ENCODE data around the gene RAB8A. TPM values are rescaled to one million over a fixed set of nuclear protein-coding genes. Genes with fewer than 3 reads are reported as not detected.
A peak's percentile ranks its signal among the peaks of the same experiment; 100 is the strongest.

RAB8A gene
- total RNA-seq, 2 donors from 2014 or later: 67.7 to 86.0 TPM

- Mint-ChIP-seq H3K36me3 (ENCODE audit: low read depth) (no peaks in the 10 kb centered on the region), H3K9me3 (no peaks in the 10 kb centered on the region), H3K27ac (no peak overlapping the region), H3K4me1 (no peaks in the 10 kb centered on the region), H3K27me3 (ENCODE audit: insufficient read depth) (no peaks in the 10 kb centered on the region), H3K4me3 (no peak overlapping the region)
- 79 to 81% methylated on average over 4 to 6 of the region's 6 CpGs for WGBS, 2 experiments (ENCODE audit: insufficient coverage in 1 of 2, insufficient read length in 1 of 2)
- no peak for DNase-seq
- Histone ChIP-seq H3K27me3 (ENCODE audit: control insufficient read depth, insufficient read depth, low read length, poor library complexity, severe bottlenecking) (no peaks in the 10 kb centered on the region), H3K9ac (ENCODE audit: extremely low read depth, low read length, poor library complexity, severe bottlenecking) (no peak overlapping the region), H3K9me3 (ENCODE audit: control insufficient read depth, low read length) (no peaks in the 10 kb centered on the region), H3K36me3 (ENCODE audit: control insufficient read depth, insufficient read depth, low read length) (no peaks in the 10 kb centered on the region), H3K4me1 (ENCODE audit: control insufficient read depth, insufficient read depth, low read length) (no peaks in the 10 kb centered on the region), H3K4me3 (ENCODE audit: low read length) (no peak overlapping the region), H3K27ac (ENCODE audit: low read depth, low read length) (no peak overlapping the region)
- TF ChIP-seq, protein P1, sequence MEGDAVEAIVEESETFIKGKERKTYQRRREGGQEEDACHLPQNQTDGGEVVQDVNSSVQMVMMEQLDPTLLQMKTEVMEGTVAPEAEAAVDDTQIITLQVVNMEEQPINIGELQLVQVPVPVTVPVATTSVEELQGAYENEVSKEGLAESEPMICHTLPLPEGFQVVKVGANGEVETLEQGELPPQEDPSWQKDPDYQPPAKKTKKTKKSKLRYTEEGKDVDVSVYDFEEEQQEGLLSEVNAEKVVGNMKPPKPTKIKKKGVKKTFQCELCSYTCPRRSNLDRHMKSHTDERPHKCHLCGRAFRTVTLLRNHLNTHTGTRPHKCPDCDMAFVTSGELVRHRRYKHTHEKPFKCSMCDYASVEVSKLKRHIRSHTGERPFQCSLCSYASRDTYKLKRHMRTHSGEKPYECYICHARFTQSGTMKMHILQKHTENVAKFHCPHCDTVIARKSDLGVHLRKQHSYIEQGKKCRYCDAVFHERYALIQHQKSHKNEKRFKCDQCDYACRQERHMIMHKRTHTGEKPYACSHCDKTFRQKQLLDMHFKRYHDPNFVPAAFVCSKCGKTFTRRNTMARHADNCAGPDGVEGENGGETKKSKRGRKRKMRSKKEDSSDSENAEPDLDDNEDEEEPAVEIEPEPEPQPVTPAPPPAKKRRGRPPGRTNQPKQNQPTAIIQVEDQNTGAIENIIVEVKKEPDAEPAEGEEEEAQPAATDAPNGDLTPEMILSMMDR (conservative IDR thresholded peaks at IDR 0.05): no peak
Observed at GRCh38 chr19:16160445-16160942, 48.8 kb downstream of the RAB8A start.

- H3K27ac ChIP-seq (ENCODE audit: low read depth, low read length): no peak overlapping the region
- no peaks in the 10 kb centered on the region for H3K36me3 ChIP-seq (ENCODE audit: control insufficient read depth, insufficient read depth, low read length)
- H3K4me3 ChIP-seq (ENCODE audit: low read length): no peak overlapping the region
- TF ChIP-seq, protein P1 (conservative IDR thresholded peaks at IDR 0.05): no peak
- no peaks in the 10 kb centered on the region for H3K27me3 Mint-ChIP-seq (ENCODE audit: insufficient read depth)
- peak overlapping the region; percentile 17 for H3K27ac Mint-ChIP-seq
- H3K4me3 Mint-ChIP-seq: no peak overlapping the region
- DNase-seq: no peak
- H3K9me3 Mint-ChIP-seq: no peaks in the 10 kb centered on the region
- H3K4me1 Mint-ChIP-seq: no peaks in the 10 kb centered on the region
- no peaks in the 10 kb centered on the region for H3K9me3 ChIP-seq (ENCODE audit: control insufficient read depth, low read length)
- no peaks in the 10 kb centered on the region for H3K4me1 ChIP-seq (ENCODE audit: control insufficient read depth, insufficient read depth, low read length)
- no peak overlapping the region for H3K9ac ChIP-seq (ENCODE audit: extremely low read depth, low read length, poor library complexity, severe bottlenecking)
- WGBS, 2 experiments (ENCODE audit: insufficient coverage in 1 of 2, insufficient read length in 1 of 2): 72 to 81% methylated on average over 8 to 14 of the region's 14 CpGs
- no peaks in the 10 kb centered on the region for H3K36me3 Mint-ChIP-seq (ENCODE audit: low read depth)
- H3K27me3 ChIP-seq (ENCODE audit: control insufficient read depth, insufficient read depth, low read length, poor library complexity, severe bottlenecking): no peaks in the 10 kb centered on the region
Observed at GRCh38 chr19:16160943-16161560, 49.4 kb downstream of the RAB8A start.

GRCh38 chr19:16161840-16162239, 50.2 kb downstream of the RAB8A start:
- no peak for DNase-seq
- Histone ChIP-seq H3K27me3 (ENCODE audit: control insufficient read depth, insufficient read depth, low read length, poor library complexity, severe bottlenecking) (no peaks in the 10 kb centered on the region), H3K27ac (ENCODE audit: low read depth, low read length) (no peak overlapping the region), H3K9me3 (ENCODE audit: control insufficient read depth, low read length) (no peaks in the 10 kb centered on the region), H3K9ac (ENCODE audit: extremely low read depth, low read length, poor library complexity, severe bottlenecking) (no peak overlapping the region), H3K36me3 (ENCODE audit: control insufficient read depth, insufficient read depth, low read length) (no peaks in the 10 kb centered on the region), H3K4me3 (ENCODE audit: low read length) (no peak overlapping the region), H3K4me1 (ENCODE audit: control insufficient read depth, insufficient read depth, low read length) (no peaks in the 10 kb centered on the region)
- WGBS, 2 experiments (ENCODE audit: insufficient coverage in 1 of 2, insufficient read length in 1 of 2): 87 to 94% methylated on average over 3 of the region's 3 CpGs
- no peaks in the 10 kb centered on the region for H3K36me3 Mint-ChIP-seq (ENCODE audit: low read depth)
- H3K27ac Mint-ChIP-seq: no peak overlapping the region
- TF ChIP-seq, protein P1 (conservative IDR thresholded peaks at IDR 0.05): no peak
- no peaks in the 10 kb centered on the region for H3K9me3 Mint-ChIP-seq
- no peak overlapping the region for H3K4me3 Mint-ChIP-seq
- H3K27me3 Mint-ChIP-seq (ENCODE audit: insufficient read depth): no peaks in the 10 kb centered on the region
- no peaks in the 10 kb centered on the region for H3K4me1 Mint-ChIP-seq
